ENCODE results near the gene NKIRAS1.
"Not testable (repeated sequence)": the region's sequence is repeated elsewhere in the genome, so short reads cannot be mapped to it uniquely, and the experiment has no call there.

DNA sequence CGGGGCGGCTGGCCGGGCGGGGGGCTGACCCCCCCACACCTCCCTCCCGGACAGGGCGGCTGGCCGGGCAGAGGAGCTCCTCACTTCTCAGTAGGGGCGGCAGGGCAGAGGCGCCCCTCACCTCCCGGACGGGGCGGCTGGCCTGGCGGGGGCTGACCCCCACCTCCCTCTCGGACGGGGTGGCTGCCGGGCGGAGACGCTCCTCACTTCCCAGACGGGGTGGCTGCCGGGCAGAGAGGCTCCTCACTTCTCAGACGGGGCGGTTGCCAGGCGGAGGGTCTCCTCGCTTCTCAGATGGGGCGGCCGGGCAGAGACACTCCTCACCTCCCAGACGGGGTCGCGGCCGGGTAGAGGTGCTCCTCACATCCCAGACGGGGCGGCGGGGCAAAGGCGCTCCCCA is 45.4 kb downstream of the NKIRAS1 start:
- not testable (repeated sequence) for TF ChIP-seq POLR2AphosphoS5 (IDR thresholded peaks at IDR 0.05; ENCODE audit: low read depth, low read length); TAF1 (IDR thresholded peaks at IDR 0.05; ENCODE audit: low read depth, low read length); POLR2A (IDR thresholded peaks at IDR 0.05; ENCODE audit: low read depth, low read length); SPI1 (IDR thresholded peaks at IDR 0.05; ENCODE audit: low read depth, low read length); PAX5 (IDR thresholded peaks at IDR 0.05; ENCODE audit: insufficient read depth, low read length, severe bottlenecking); POU2F2 (IDR thresholded peaks at IDR 0.05; ENCODE audit: low read depth, low read length)
